Mesenchymal stem cell (in vitro differentiated cells and primary cell): ENCODE data around the gene CCDC160.

Experiments used
- DNase-seq: peaks from one replicate; pipeline ENCODE4 v3.0.0-alpha.2; 2013
- H2AFZ ChIP-seq: one replicate; pipeline ENCODE4 v1.6.1; 2013; ENCODE audit warnings: low read depth, mild to moderate bottlenecking, control low read depth, inconsistent platforms, low read length, moderate library complexity
- H2AK5ac ChIP-seq: 2 replicates; pipeline ENCODE4 v1.6.1; 2013; ENCODE audit warnings: low read length, moderate library complexity, mild to moderate bottlenecking, inconsistent platforms; ENCODE audit not compliant: severe bottlenecking
- H2BK120ac ChIP-seq: one replicate; pipeline ENCODE4 v1.6.1; 2013; ENCODE audit warnings: low read depth, mild to moderate bottlenecking, inconsistent platforms, low read length, moderate library complexity
- H2BK12ac ChIP-seq, 2 experiments: one replicate each; pipeline ENCODE4 v1.6.1; 2013; ENCODE audit warnings: inconsistent platforms in 2 of 2, low read length in 2 of 2, mild to moderate bottlenecking in 2 of 2, moderate library complexity in 2 of 2, control low read depth in 1 of 2
- H2BK15ac ChIP-seq: one replicate; pipeline ENCODE4 v1.6.1; 2013; ENCODE audit warnings: mild to moderate bottlenecking, low read depth, inconsistent platforms; ENCODE audit not compliant: poor library complexity, severe bottlenecking
- H2BK5ac ChIP-seq: 2 replicates; pipeline ENCODE4 v1.6.1; 2013; ENCODE audit warnings: low read depth, mild to moderate bottlenecking, low read length, control low read depth, inconsistent platforms; ENCODE audit not compliant: poor library complexity, severe bottlenecking
- H3K14ac ChIP-seq, 2 experiments: one replicate each; pipeline ENCODE4 v1.6.1; 2013; ENCODE audit warnings: inconsistent platforms in 2 of 2, low read length in 2 of 2, control low read depth in 1 of 2, mild to moderate bottlenecking in 1 of 2, moderate library complexity in 1 of 2
- H3K18ac ChIP-seq, 2 experiments: one replicate each; pipeline ENCODE4 v1.6.1; 2013; ENCODE audit warnings: inconsistent platforms in 2 of 2, low read length in 2 of 2, control low read depth in 1 of 2, low read depth in 1 of 2, mild to moderate bottlenecking in 1 of 2
- H3K23ac ChIP-seq, 2 experiments: one replicate each; pipeline ENCODE4 v1.6.1; 2013; ENCODE audit warnings: inconsistent platforms in 2 of 2, low read length in 2 of 2, mild to moderate bottlenecking in 2 of 2, moderate library complexity in 2 of 2, control low read depth in 1 of 2
- H3K27ac ChIP-seq: 2 replicates; pipeline ENCODE4 v1.5.1; 2013; ENCODE audit warnings: mild to moderate bottlenecking, moderate library complexity, low read length, control low read depth, inconsistent platforms; ENCODE audit not compliant: poor library complexity, severe bottlenecking
- H3K27me3 ChIP-seq, 2 experiments: 2 replicates each; pipeline versions ENCODE4 v1.6.1 to v1.7.0; 2013; ENCODE audit warnings: low read length in 2 of 2, mild to moderate bottlenecking in 2 of 2, moderate library complexity in 2 of 2, control low read depth in 1 of 2, inconsistent platforms in 1 of 2; ENCODE audit not compliant: control insufficient read depth in 1 of 2, insufficient read depth in 1 of 2
- H3K36me3 ChIP-seq, 2 experiments: 2 replicates each; pipeline versions ENCODE4 v1.6.1 to v1.7.0; 2013; ENCODE audit warnings: low read length in 2 of 2, control low read depth in 1 of 2, inconsistent platforms in 1 of 2, low read depth in 1 of 2, mild to moderate bottlenecking in 1 of 2; ENCODE audit not compliant: insufficient read depth in 2 of 2, control insufficient read depth in 1 of 2
- H3K4ac ChIP-seq, 2 experiments: one replicate each; pipeline ENCODE4 v1.6.1; 2013; ENCODE audit warnings: inconsistent platforms in 2 of 2, low read length in 2 of 2, mild to moderate bottlenecking in 2 of 2, moderate library complexity in 2 of 2, control low read depth in 1 of 2, low read depth in 1 of 2
- H3K4me1 ChIP-seq: 2 replicates; pipeline ENCODE4 v1.6.1; 2013; ENCODE audit warnings: low read depth, low read length, control low read depth; ENCODE audit not compliant: control insufficient read depth, insufficient read depth
- H3K4me2 ChIP-seq: 2 replicates; pipeline ENCODE4 v1.6.1; 2013; ENCODE audit warnings: low read length, mild to moderate bottlenecking, inconsistent platforms; ENCODE audit not compliant: poor library complexity, severe bottlenecking
- H3K4me3 ChIP-seq, 2 experiments: 2 replicates each; pipeline versions ENCODE4 v1.5.1 to v1.7.0; 2013; ENCODE audit warnings: low read length in 2 of 2, mild to moderate bottlenecking in 2 of 2, control low read depth in 1 of 2, low read depth in 1 of 2; ENCODE audit not compliant: insufficient read depth in 1 of 2
- H3K79me1 ChIP-seq: replicated peaks from 2 replicates; pipeline ENCODE4 v1.6.1; 2013; ENCODE audit warnings: mild to moderate bottlenecking, control low read depth, low read length, inconsistent platforms; ENCODE audit not compliant: poor library complexity, severe bottlenecking
- H3K9ac ChIP-seq: 2 replicates; pipeline ENCODE4 v1.7.0; 2013; ENCODE audit warnings: mild to moderate bottlenecking, low read length, moderate library complexity
- H3K9me3 ChIP-seq: 2 replicates; pipeline ENCODE4 v1.7.0; 2013; ENCODE audit warnings: mild to moderate bottlenecking, low read length; ENCODE audit not compliant: control insufficient read depth
- H4K8ac ChIP-seq: one replicate; pipeline ENCODE4 v1.6.1; 2013; ENCODE audit warnings: inconsistent platforms, mild to moderate bottlenecking, low read length, moderate library complexity
- H4K91ac ChIP-seq: one replicate; pipeline ENCODE4 v1.6.1; 2013; ENCODE audit warnings: mild to moderate bottlenecking, low read length, inconsistent platforms
- WGBS: methylation state at CpG from one replicate; pipeline ENCODE4 v1.1.7; 2013; ENCODE audit warnings: mixed read lengths; 5-methylcytosine and 5-hydroxymethylcytosine counted together

Gene CCDC160

GRCh38 chrX:134239016-134239415, 2.0 kb downstream of the CCDC160 start:
- no peaks in the 10 kb centered on the region for H3K79me1 ChIP-seq
- H3K14ac ChIP-seq, result no peak overlapping the region
- no peak overlapping the region for H2AK5ac ChIP-seq
- H3K18ac ChIP-seq, result no peak overlapping the region
- no peak for DNase-seq
- no peak overlapping the region for H4K91ac ChIP-seq
- H3K4me3 ChIP-seq, result no peak overlapping the region
- H2AFZ ChIP-seq, result no peak overlapping the region
- H3K27ac ChIP-seq, result no peak overlapping the region
- no peak overlapping the region for H2BK12ac ChIP-seq
- H3K27me3 ChIP-seq, result peaks cover 0 to 12% of the 10 kb centered on the region in 2 experiments
- H3K4me2 ChIP-seq, result no peak overlapping the region
- H2BK15ac ChIP-seq, result no peak overlapping the region
- H2BK120ac ChIP-seq, result no peak overlapping the region
- no peaks in the 10 kb centered on the region for H3K9me3 ChIP-seq
- H3K36me3 ChIP-seq, result no peaks in the 10 kb centered on the region
- H3K4ac ChIP-seq, result no peak overlapping the region
- no peak overlapping the region for H2BK5ac ChIP-seq
- peaks cover 4% of the 10 kb centered on the region for H3K4me1 ChIP-seq
- WGBS, result no CpG with 5 or more reads among the region's 1 CpG
- no peak overlapping the region for H3K9ac ChIP-seq
- no peak overlapping the region for H3K23ac ChIP-seq
- no peak overlapping the region for H4K8ac ChIP-seq

GRCh38 chrX:134240209-134240608, 3.2 kb downstream of the CCDC160 start:
- no peak overlapping the region for H4K8ac ChIP-seq
- no peak overlapping the region for H3K27ac ChIP-seq
- no CpG with 5 or more reads among the region's 2 CpGs for WGBS

GRCh38 chrX:134241960-134242619, 5.1 kb downstream of the CCDC160 start:
- Histone ChIP-seq H2BK12ac (no peak overlapping the region), H3K4me1 (peaks cover 1% of the 10 kb centered on the region), H3K9me3 (no peaks in the 10 kb centered on the region), H4K91ac (no peak overlapping the region), H3K9ac (no peak overlapping the region), H3K23ac (no peak overlapping the region), H4K8ac (no peak overlapping the region), H3K14ac (no peak overlapping the region), H2AFZ (no peak overlapping the region), H3K27me3 (peaks cover 0 to 19% of the 10 kb centered on the region in 2 experiments), H3K4me2 (no peak overlapping the region), H2BK5ac (no peak overlapping the region), H3K27ac (no peak overlapping the region), H3K18ac (no peak overlapping the region), H3K4me3 (no peak overlapping the region), H3K4ac (no peak overlapping the region), H2BK15ac (no peak overlapping the region), H3K36me3 (no peaks in the 10 kb centered on the region), H3K79me1 (no peaks in the 10 kb centered on the region), H2AK5ac (no peak overlapping the region), H2BK120ac (no peak overlapping the region)
- no peak for DNase-seq
- 63% methylated on average over 1 of the region's 1 CpG for WGBS

More at GRCh38 chrX:134240209-134240608, 3.2 kb downstream of the CCDC160 start:
- no peak overlapping the region for H3K23ac ChIP-seq
- H3K9ac ChIP-seq, result no peak overlapping the region
- H3K9me3 ChIP-seq, result no peaks in the 10 kb centered on the region
- no peak overlapping the region for H3K4ac ChIP-seq
- H2BK5ac ChIP-seq, result no peak overlapping the region
- H3K18ac ChIP-seq, result no peak overlapping the region
- H3K36me3 ChIP-seq, result no peaks in the 10 kb centered on the region
- H2BK12ac ChIP-seq, result no peak overlapping the region
- H4K91ac ChIP-seq, result no peak overlapping the region
- H3K79me1 ChIP-seq, result no peaks in the 10 kb centered on the region
- DNase-seq, result no peak
- no peak overlapping the region for H3K14ac ChIP-seq
- H3K27me3 ChIP-seq, result peaks cover 0 to 14% of the 10 kb centered on the region in 2 experiments
- peaks cover 4% of the 10 kb centered on the region for H3K4me1 ChIP-seq
- H3K4me2 ChIP-seq, result no peak overlapping the region
- no peak overlapping the region for H2AK5ac ChIP-seq
- no peak overlapping the region for H2AFZ ChIP-seq
- H3K4me3 ChIP-seq, result no peak overlapping the region
- H2BK15ac ChIP-seq, result no peak overlapping the region
- no peak overlapping the region for H2BK120ac ChIP-seq

GRCh38 chrX:134244043-134244442, 7.1 kb downstream of the CCDC160 start:
- Histone ChIP-seq H2BK12ac (no peak overlapping the region), H3K36me3 (no peaks in the 10 kb centered on the region), H3K27me3 (peaks cover 0 to 19% of the 10 kb centered on the region in 2 experiments), H3K4ac (no peak overlapping the region), H2AK5ac (no peak overlapping the region), H3K4me1 (peaks cover 2% of the 10 kb centered on the region), H3K4me3 (no peak overlapping the region), H3K9ac (no peak overlapping the region), H4K8ac (no peak overlapping the region), H3K14ac (no peak overlapping the region), H3K4me2 (no peak overlapping the region), H2BK5ac (no peak overlapping the region), H3K9me3 (no peaks in the 10 kb centered on the region), H4K91ac (no peak overlapping the region), H3K27ac (no peak overlapping the region), H3K18ac (no peak overlapping the region), H3K23ac (no peak overlapping the region), H2AFZ (no peak overlapping the region), H3K79me1 (no peaks in the 10 kb centered on the region), H2BK15ac (no peak overlapping the region), H2BK120ac (no peak overlapping the region)
- DNase-seq, result peak; percentile 19
